A673 (cell line): ENCODE measurements around the gene FGFBP1. TPM values are rescaled to one million over a fixed set of nuclear protein-coding genes. Genes with fewer than 3 reads are reported as not detected.

Experiments used
- BruUV-seq: library from RNA; stranded (reverse); fragments of 400-500 nt; replicated peaks from 2 replicates; lab custom pipeline; 2021; lab: Mats Ljungman, UMichigan
- CTCF ChIA-PET: fragments of 300-600 bp; sonication (Branson Sonifier 250); formaldehyde crosslinking; loops from one replicate; lab custom pipeline; 2022; ENCODE audit warnings: antibody characterized with exemption; lab: Charles Lee
- POLR2A ChIA-PET: fragments of 300-600 bp; sonication (Branson Sonifier 250); formaldehyde crosslinking; loops from one replicate; lab custom pipeline; 2022; ENCODE audit warnings: antibody characterized with exemption; ENCODE audit not compliant: low non-redundant PET; lab: Charles Lee
- DNase-seq: peaks from one replicate; pipeline ENCODE4 v3.0.0-alpha.2; 2015; ENCODE audit warnings: low spot score
- H3K27ac ChIP-seq: fragments of 200-600 bp; sonication (generic); 2 replicates; pipeline ENCODE4 v1.5.1; 2016; ENCODE audit warnings: mixed run types, low read depth, mild to moderate bottlenecking, mixed read lengths, antibody characterized with exemption, low read length; ENCODE audit not compliant: poor library complexity, severe bottlenecking
- H3K27me3 ChIP-seq: fragments of 200-600 bp; sonication (generic); replicated peaks from 2 replicates; pipeline ENCODE4 v1.6.1; 2017; ENCODE audit warnings: mixed run types, low read depth, mild to moderate bottlenecking, mixed read lengths, antibody characterized with exemption, low read length; ENCODE audit not compliant: insufficient read depth, poor library complexity
- H3K36me3 ChIP-seq: fragments of 200-600 bp; sonication (generic); 2 replicates; pipeline ENCODE4 v1.6.1; 2016; ENCODE audit warnings: mixed run types, mild to moderate bottlenecking, mixed read lengths, antibody characterized with exemption, low read length; ENCODE audit not compliant: insufficient read depth, poor library complexity, severe bottlenecking
- H3K4me1 ChIP-seq: fragments of 200-600 bp; sonication (generic); 2 replicates; pipeline ENCODE4 v1.6.1; 2017; ENCODE audit warnings: mixed run types, mild to moderate bottlenecking, mixed read lengths, antibody characterized with exemption, low read length; ENCODE audit not compliant: insufficient read depth, poor library complexity, severe bottlenecking
- H3K4me3 ChIP-seq: fragments of 200-600 bp; sonication (generic); 2 replicates; pipeline ENCODE4 v1.5.1; 2016; ENCODE audit warnings: low read depth, mixed run types, mild to moderate bottlenecking, mixed read lengths, low read length; ENCODE audit not compliant: poor library complexity, severe bottlenecking
- H3K9me3 ChIP-seq: fragments of 200-600 bp; sonication (generic); 2 replicates; pipeline ENCODE4 v1.6.1; 2016; ENCODE audit warnings: mixed run types, low read depth, mild to moderate bottlenecking, mixed read lengths, antibody characterized with exemption, low read length; ENCODE audit not compliant: poor library complexity, severe bottlenecking
- CTCF ChIP-seq: fragments of 300-800, 200-600 bp; sonication (generic); conservative IDR thresholded peaks from 2 replicates; pipeline ENCODE4 v1.5.1; 2017; ENCODE audit warnings: low read depth, mild to moderate bottlenecking, antibody characterized with exemption, low read length, moderate library complexity, mixed read lengths
- EZH2 ChIP-seq: fragments of 200-600 bp; sonication (generic); IDR thresholded peaks from 2 replicates; pipeline ENCODE4 v1.6.1; 2017; ENCODE audit warnings: borderline replicate concordance, low read depth, mild to moderate bottlenecking, mixed read lengths, antibody characterized with exemption, low read length; ENCODE audit not compliant: poor library complexity, severe bottlenecking
- intact Hi-C: fragments of 100-400 bp; cut with micrococcal nuclease; formaldehyde crosslinking; loops from one replicate; pipeline ENCODE4 v1.10.0; 2022; ENCODE audit not compliant: unreplicated experiment
- total RNA-seq: library from RNA; stranded (reverse); gene quantifications from 2 replicates; pipeline ENCODE4 v1.2.3, GENCODE V29; 2021

FGFBP1 gene
- total RNA-seq, 1 experiment from 2014 or later = not detected

- ChIA-PET POLR2A (no interaction called here), CTCF (no interaction called here)
- intact Hi-C loops = no loop called here
- no peak for DNase-seq
- TF ChIP-seq EZH2 (no peak), CTCF (no peak)
- no TSS peak for BruUV-seq
- H3K27ac ChIP-seq = no peak overlapping the region
- no peaks in the 10 kb centered on the region for H3K36me3 ChIP-seq
- H3K27me3 ChIP-seq = no peaks in the 10 kb centered on the region
- no peak overlapping the region for H3K4me3 ChIP-seq
- H3K9me3 ChIP-seq = no peaks in the 10 kb centered on the region
- H3K4me1 ChIP-seq = no peaks in the 10 kb centered on the region
Observed at GRCh38 chr4:15928883-15929282, 9.7 kb downstream of the FGFBP1 start.

DNA sequence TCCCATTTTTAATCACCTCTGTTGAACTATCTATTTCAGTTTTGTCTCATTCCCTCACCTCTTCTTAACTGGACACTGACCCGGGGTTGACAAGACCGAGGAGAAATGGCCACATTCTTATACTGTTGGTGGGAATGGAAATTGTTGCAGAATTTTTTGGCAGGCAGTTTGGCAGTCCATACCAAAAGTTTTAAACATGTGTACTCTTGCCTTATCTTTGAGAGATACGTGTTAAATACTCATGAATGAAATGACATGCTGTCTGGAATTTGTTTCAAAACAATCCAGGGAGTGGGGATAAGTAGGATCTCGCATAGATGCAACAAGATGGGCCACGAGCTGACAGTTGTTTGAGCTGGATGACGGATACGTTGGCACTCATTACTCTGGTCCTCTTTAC lies 12.1 kb downstream of the FGFBP1 start:
- intact Hi-C loops = no loop called here
- ChIA-PET CTCF (no interaction called here), POLR2A (no interaction called here)
- DNase-seq = no peak
- no TSS peak for BruUV-seq
- Histone ChIP-seq H3K9me3 (no peaks in the 10 kb centered on the region), H3K4me1 (no peaks in the 10 kb centered on the region), H3K27ac (no peak overlapping the region), H3K27me3 (no peaks in the 10 kb centered on the region), H3K36me3 (no peaks in the 10 kb centered on the region), H3K4me3 (no peak overlapping the region)
- TF ChIP-seq EZH2 (no peak), CTCF (no peak)

DNA sequence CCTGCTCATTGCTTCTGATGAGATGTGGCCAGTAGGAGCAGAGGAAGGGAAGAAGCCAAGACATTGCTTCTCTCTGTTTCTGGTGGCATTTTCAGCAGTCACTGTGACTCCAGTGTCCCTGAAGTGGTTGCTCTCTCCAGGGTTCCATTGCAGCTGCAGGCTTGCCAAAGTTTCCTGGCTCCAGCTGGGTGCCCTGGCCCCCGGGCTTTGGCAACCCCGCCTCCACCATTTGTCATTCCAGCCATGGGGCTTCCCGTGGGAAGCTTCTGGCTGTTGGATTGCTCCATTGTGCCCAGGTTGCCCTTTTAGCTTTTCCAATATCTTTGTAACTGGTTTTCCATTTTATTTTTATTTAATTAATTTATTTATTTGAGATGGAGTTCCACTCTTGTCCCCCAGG lies 12.7 kb downstream of the FGFBP1 start:
- no peaks in the 10 kb centered on the region for H3K36me3 ChIP-seq
- no peak overlapping the region for H3K4me3 ChIP-seq
- intact Hi-C loops = no loop called here
- BruUV-seq = no TSS peak
- ChIA-PET POLR2A (no interaction called here), CTCF (no interaction called here)
- no peaks in the 10 kb centered on the region for H3K9me3 ChIP-seq
- DNase-seq = peak; percentile 20
- no peaks in the 10 kb centered on the region for H3K27me3 ChIP-seq
- no peak for TF ChIP-seq EZH2
- TF ChIP-seq CTCF = no peak
- no peaks in the 10 kb centered on the region for H3K4me1 ChIP-seq
- H3K27ac ChIP-seq = no peak overlapping the region
